Measurements from ENCODE around the gene CPEB3. TPM values are rescaled to one million over a fixed set of nuclear protein-coding genes. Genes with fewer than 3 reads are reported as not detected.
"Not testable (repeated sequence)": the region's sequence is repeated elsewhere in the genome, so short reads cannot be mapped to it uniquely, and the experiment has no call there.

The CPEB3 gene
- total RNA-seq, 1 donor from 2014 or later, result 1.6 TPM

DNA sequence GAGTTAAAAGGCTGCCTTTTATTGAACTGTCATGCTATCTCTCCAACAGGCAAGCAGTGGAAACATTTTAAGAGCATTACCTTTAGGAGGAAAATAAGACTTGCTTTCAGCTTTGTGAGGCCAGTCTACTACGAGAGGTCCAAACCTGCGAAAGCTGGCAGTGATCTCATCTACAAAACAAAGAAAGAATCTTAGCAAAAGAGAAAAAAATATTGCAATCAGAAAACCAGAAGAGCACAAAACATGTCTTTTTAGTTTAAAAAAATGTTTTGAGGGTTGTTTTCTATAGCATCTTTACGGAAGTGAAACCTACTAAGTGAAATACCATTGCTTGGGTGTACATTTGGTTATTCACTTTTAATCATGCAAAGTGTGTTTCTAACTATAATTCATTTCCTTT lies 147.9 kb downstream of the CPEB3 start:
- H3K27ac Mint-ChIP-seq (ENCODE audit: unreplicated experiment), result no peak overlapping the region
- no peak overlapping the region for H3K4me3 Mint-ChIP-seq
- no peaks in the 10 kb centered on the region for H3K27me3 Mint-ChIP-seq (ENCODE audit: low read depth)
- TF ChIP-seq, protein P1, sequence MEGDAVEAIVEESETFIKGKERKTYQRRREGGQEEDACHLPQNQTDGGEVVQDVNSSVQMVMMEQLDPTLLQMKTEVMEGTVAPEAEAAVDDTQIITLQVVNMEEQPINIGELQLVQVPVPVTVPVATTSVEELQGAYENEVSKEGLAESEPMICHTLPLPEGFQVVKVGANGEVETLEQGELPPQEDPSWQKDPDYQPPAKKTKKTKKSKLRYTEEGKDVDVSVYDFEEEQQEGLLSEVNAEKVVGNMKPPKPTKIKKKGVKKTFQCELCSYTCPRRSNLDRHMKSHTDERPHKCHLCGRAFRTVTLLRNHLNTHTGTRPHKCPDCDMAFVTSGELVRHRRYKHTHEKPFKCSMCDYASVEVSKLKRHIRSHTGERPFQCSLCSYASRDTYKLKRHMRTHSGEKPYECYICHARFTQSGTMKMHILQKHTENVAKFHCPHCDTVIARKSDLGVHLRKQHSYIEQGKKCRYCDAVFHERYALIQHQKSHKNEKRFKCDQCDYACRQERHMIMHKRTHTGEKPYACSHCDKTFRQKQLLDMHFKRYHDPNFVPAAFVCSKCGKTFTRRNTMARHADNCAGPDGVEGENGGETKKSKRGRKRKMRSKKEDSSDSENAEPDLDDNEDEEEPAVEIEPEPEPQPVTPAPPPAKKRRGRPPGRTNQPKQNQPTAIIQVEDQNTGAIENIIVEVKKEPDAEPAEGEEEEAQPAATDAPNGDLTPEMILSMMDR (conservative IDR thresholded peaks at IDR 0.05), result no peak
- H3K9me3 Mint-ChIP-seq, result peaks cover 2% of the 10 kb centered on the region
- H3K4me1 Mint-ChIP-seq, result peaks cover 5% of the 10 kb centered on the region
- H3K36me3 Mint-ChIP-seq (ENCODE audit: low read depth), result peaks cover 4% of the 10 kb centered on the region
- no peak for DNase-seq (ENCODE audit: low read depth, low spot score)

DNA sequence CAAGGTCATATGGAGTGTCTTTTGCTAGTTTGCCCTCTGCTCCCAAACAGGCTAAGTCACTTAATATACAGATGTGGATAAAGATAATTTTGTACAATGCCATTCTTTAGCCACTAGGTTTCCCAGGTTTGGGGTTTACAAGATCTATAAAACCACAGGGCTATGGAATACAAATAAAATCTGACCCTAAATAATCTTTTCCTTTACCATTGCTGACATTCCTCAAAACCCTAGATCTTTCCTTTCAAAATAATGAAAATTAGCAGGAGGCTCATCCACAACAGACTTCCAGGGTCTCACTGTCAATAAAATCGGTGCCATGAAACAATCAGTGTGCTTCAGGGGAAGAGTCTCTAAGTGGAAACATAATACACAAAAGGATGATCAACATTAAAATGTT lies 148.4 kb downstream of the CPEB3 start:
- Mint-ChIP-seq H3K9me3 (peaks cover 2% of the 10 kb centered on the region), H3K4me1 (peaks cover 5% of the 10 kb centered on the region), H3K27ac (ENCODE audit: unreplicated experiment) (no peak overlapping the region), H3K36me3 (ENCODE audit: low read depth) (peaks cover 4% of the 10 kb centered on the region), H3K27me3 (ENCODE audit: low read depth) (no peaks in the 10 kb centered on the region), H3K4me3 (no peak overlapping the region)
- TF ChIP-seq, protein P1 (conservative IDR thresholded peaks at IDR 0.05), result peak; percentile 35
- no peak for DNase-seq (ENCODE audit: low read depth, low spot score)

DNA sequence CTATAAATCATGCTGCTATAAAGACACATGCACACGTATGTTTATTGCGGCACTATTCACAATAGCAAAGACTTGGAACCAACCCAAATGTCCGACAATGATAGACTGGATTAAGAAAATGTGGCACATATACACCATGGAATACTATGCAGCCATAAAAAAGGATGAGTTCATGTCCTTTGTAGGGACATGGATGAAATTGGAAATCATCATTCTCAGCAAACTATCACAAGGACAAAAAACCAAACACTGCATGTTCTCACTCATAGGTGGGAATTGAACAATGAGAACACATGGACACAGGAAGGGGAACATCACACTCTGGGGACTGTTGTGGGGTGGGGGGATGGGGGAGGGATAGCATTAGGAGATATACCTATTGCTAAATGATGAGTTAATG lies 149.7 kb downstream of the CPEB3 start:
- H3K4me3 Mint-ChIP-seq; H3K36me3 Mint-ChIP-seq (ENCODE audit: low read depth); DNase-seq (ENCODE audit: low read depth, low spot score); H3K27ac Mint-ChIP-seq (ENCODE audit: unreplicated experiment); H3K27me3 Mint-ChIP-seq (ENCODE audit: low read depth); H3K9me3 Mint-ChIP-seq; H3K4me1 Mint-ChIP-seq: not testable (repeated sequence)

DNA sequence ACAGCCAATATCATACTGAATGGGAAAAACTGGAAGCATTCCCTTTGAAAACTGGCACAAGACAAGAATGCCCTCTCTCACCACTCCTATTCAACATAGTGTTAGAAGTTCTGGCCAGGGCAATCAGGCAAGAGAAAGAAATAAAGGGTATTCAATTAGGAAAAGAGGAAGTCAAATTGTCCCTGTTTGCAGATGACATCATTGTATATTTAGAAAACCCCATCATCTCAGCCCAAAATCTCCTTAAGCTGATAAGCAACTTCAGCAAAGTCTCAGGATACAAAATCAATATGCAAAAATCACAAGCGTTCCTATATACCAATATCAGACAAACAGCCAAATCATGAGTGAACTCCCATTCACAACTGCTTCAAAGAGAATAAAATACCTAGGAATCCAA lies 156.8 kb downstream of the CPEB3 start:
- not testable (repeated sequence) for H3K4me3 Mint-ChIP-seq; DNase-seq (ENCODE audit: low read depth, low spot score); H3K9me3 Mint-ChIP-seq; H3K4me1 Mint-ChIP-seq; H3K27ac Mint-ChIP-seq (ENCODE audit: unreplicated experiment); H3K27me3 Mint-ChIP-seq (ENCODE audit: low read depth); H3K36me3 Mint-ChIP-seq (ENCODE audit: low read depth)

DNA sequence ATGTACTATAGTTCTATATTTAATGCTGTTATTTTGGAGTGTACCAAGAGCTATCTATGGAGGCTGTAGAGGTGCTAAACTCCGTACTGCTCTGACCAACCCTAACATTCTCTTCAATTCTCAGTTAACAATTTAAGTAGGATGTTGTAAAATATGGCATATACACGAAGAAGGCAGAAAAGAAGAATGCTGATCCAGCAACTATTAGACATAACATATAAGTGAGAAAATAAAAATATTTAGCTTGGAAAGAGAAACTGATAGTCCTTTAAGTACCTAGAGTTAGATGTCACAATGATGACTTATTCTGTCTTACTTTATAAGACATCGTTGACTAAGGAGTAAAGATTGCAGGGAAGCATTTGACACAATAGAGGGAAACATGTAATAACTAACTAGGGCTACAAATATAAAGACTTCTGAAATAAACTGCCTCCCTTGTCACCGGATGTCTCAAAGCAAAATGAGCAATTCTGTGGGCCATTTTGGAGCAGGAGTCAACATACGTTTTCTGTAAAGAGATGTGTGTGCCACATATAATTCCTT lies 159.5 kb downstream of the CPEB3 start:
- Mint-ChIP-seq H3K4me3 (no peak overlapping the region), H3K27ac (ENCODE audit: unreplicated experiment) (no peak overlapping the region), H3K36me3 (ENCODE audit: low read depth) (no peaks in the 10 kb centered on the region), H3K27me3 (ENCODE audit: low read depth) (no peaks in the 10 kb centered on the region), H3K4me1 (no peaks in the 10 kb centered on the region), H3K9me3 (peaks cover 3% of the 10 kb centered on the region)
- TF ChIP-seq, protein P1 (conservative IDR thresholded peaks at IDR 0.05), result no peak
- no peak for DNase-seq (ENCODE audit: low read depth, low spot score)

DNA sequence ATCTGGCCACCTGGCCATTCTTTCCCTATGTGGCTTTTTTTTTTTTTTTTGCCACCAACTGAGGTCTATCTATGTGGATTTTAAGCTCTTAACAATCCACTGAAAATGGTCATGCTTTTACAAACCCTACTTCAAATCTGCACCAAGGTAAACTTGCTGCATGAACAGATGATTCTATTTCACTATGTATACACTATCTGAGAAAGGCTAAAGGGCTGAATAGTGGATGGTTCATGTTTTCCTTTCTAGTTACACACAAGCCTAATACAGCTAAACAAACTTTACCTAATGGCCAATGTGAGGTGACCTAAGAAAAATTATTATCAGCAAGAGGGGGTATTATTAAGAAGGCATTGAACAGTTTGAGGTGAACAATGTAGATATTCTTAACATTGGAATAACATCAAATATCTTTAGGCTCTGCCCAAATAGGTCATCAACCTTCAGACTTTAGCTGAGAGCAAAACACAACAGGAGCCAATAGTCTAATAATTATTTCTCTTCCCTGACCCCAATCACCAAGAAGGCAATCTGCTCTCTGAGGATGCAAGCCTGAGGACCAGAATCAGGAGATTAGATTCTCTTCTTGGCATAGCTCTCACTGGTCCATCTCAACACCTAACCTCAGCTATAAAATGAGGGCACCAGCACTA lies 160.1 kb downstream of the CPEB3 start:
- DNase-seq (ENCODE audit: low read depth, low spot score), result no peak
- no peak overlapping the region for H3K27ac Mint-ChIP-seq (ENCODE audit: unreplicated experiment)
- H3K27me3 Mint-ChIP-seq (ENCODE audit: low read depth), result no peaks in the 10 kb centered on the region
- H3K9me3 Mint-ChIP-seq, result peaks cover 3% of the 10 kb centered on the region
- no peaks in the 10 kb centered on the region for H3K4me1 Mint-ChIP-seq
- no peaks in the 10 kb centered on the region for H3K36me3 Mint-ChIP-seq (ENCODE audit: low read depth)
- TF ChIP-seq, protein P1 (conservative IDR thresholded peaks at IDR 0.05), result no peak
- no peak overlapping the region for H3K4me3 Mint-ChIP-seq

Data from neural crest cell (in vitro differentiated cells).